ENCODE data around the gene DAB2. TPM values are rescaled to one million over a fixed set of nuclear protein-coding genes. Genes with fewer than 3 reads are reported as not detected.

The DAB2 gene
- total RNA-seq, 2 experiments from 2014 or later: 0.16 TPM; not detected in 1

- no peak for TF ChIP-seq CTCF (IDR thresholded peaks at IDR 0.05)
- no peaks in the 10 kb centered on the region for H3K4me1 Mint-ChIP-seq (ENCODE audit: low read depth)
- no peak for DNase-seq
- POLR2A ChIA-PET: interaction anchor here (1.2 kb wide), 1 partner anchor 20 kb away, joined by 3 read pairs; no protein-coding TSS in a partner anchor
- no peak overlapping the region for H3K27ac Mint-ChIP-seq
- H3K36me3 Mint-ChIP-seq (ENCODE audit: low read depth): no peaks in the 10 kb centered on the region
- H3K9me3 Mint-ChIP-seq: no peaks in the 10 kb centered on the region
- intact Hi-C loops (cut with micrococcal nuclease): no loop called here
- H3K27me3 Mint-ChIP-seq: no peaks in the 10 kb centered on the region
- ATAC-seq: no peak
- H3K4me3 Mint-ChIP-seq: no peak overlapping the region
- CTCF ChIA-PET: interaction anchor here (0.7 to 1.3 kb wide), 2 partner anchors 9 to 104 kb away, joined by 3 read pairs; no protein-coding TSS in a partner anchor
Measured at GRCh38 chr5:39443911-39444310, 19.1 kb upstream of the DAB2 start.

- CTCF ChIA-PET: interaction anchor here (1.1 kb wide), 1 partner anchor 18 kb away, joined by 3 read pairs; the partner anchor contains the start of gene DAB2
Measured at GRCh38 chr5:39442991-39443390, 18.2 kb upstream of the DAB2 start.

GRCh38 chr5:39441838-39442237 lies 17.1 kb upstream of the DAB2 start:
- Mint-ChIP-seq H3K4me3 (no peak overlapping the region), H3K36me3 (ENCODE audit: low read depth) (no peaks in the 10 kb centered on the region)
- CTCF ChIA-PET: interaction anchor here (1.1 to 2.2 kb wide), 2 partner anchors 11 to 17 kb away, joined by 3 to 4 read pairs; partner anchors contain the start of gene DAB2

More at GRCh38 chr5:39442991-39443390, 18.2 kb upstream of the DAB2 start:
- Mint-ChIP-seq H3K27ac (no peak overlapping the region), H3K36me3 (ENCODE audit: low read depth) (no peaks in the 10 kb centered on the region), H3K9me3 (no peaks in the 10 kb centered on the region), H3K27me3 (no peaks in the 10 kb centered on the region), H3K4me3 (no peak overlapping the region), H3K4me1 (ENCODE audit: low read depth) (no peaks in the 10 kb centered on the region)
- no peak for ATAC-seq
- intact Hi-C loops (cut with micrococcal nuclease): no loop called here
- no peak for DNase-seq
- no peak for TF ChIP-seq CTCF (IDR thresholded peaks at IDR 0.05)
- POLR2A ChIA-PET: no interaction called here

GRCh38 chr5:39440958-39441624 lies 16.3 kb upstream of the DAB2 start:
- ATAC-seq (no peak), DNase-seq (no peak)
- H3K4me1 Mint-ChIP-seq (ENCODE audit: low read depth): peaks cover 2% of the 10 kb centered on the region
- ChIA-PET POLR2A (interaction anchor here (1.1 kb wide), 1 partner anchor 15 kb away, joined by 3 read pairs; no protein-coding TSS in a partner anchor), CTCF (interaction anchor here (1.2 to 2.2 kb wide), 3 partner anchors 12 to 17 kb away, joined by 3 to 4 read pairs (median 4); partner anchors contain the start of gene DAB2)
- no peaks in the 10 kb centered on the region for H3K36me3 Mint-ChIP-seq (ENCODE audit: low read depth)
- H3K27me3 Mint-ChIP-seq: no peaks in the 10 kb centered on the region
- TF ChIP-seq CTCF (IDR thresholded peaks at IDR 0.05): no peak
- no peak overlapping the region for H3K4me3 Mint-ChIP-seq
- intact Hi-C loops (cut with micrococcal nuclease): no loop called here
- no peak overlapping the region for H3K27ac Mint-ChIP-seq
- no peaks in the 10 kb centered on the region for H3K9me3 Mint-ChIP-seq

More at GRCh38 chr5:39441838-39442237, 17.1 kb upstream of the DAB2 start:
- DNase-seq (no peak), ATAC-seq (no peak)
- Mint-ChIP-seq H3K27ac (no peak overlapping the region), H3K4me1 (ENCODE audit: low read depth) (peaks cover 2% of the 10 kb centered on the region), H3K9me3 (no peaks in the 10 kb centered on the region), H3K27me3 (no peaks in the 10 kb centered on the region)
- intact Hi-C loops (cut with micrococcal nuclease): no loop called here
- POLR2A ChIA-PET: no interaction called here
- TF ChIP-seq CTCF (IDR thresholded peaks at IDR 0.05): no peak
